Stimulated activated CD4-positive, alpha-beta T cell treated with anti-CD3 and anti-CD28 coated beads, Interleukin-12 subunit alpha, Interleukin-12 subunit beta, amount 100 ng/mL, for 48 hours (primary cell): ENCODE data around the gene RAB41.
"Not testable (repeated sequence)": the region's sequence is repeated elsewhere in the genome, so short reads cannot be mapped to it uniquely, and the experiment has no call there.

ENCODE experiments used
- DNase-seq, 3 donors: peaks; one replicate each; pipeline ENCODE4 v3.0.0-alpha.2; 2020; ENCODE audit warnings: low read depth in 2 of 3, low spot score in 1 of 3

RAB41 gene

DNA sequence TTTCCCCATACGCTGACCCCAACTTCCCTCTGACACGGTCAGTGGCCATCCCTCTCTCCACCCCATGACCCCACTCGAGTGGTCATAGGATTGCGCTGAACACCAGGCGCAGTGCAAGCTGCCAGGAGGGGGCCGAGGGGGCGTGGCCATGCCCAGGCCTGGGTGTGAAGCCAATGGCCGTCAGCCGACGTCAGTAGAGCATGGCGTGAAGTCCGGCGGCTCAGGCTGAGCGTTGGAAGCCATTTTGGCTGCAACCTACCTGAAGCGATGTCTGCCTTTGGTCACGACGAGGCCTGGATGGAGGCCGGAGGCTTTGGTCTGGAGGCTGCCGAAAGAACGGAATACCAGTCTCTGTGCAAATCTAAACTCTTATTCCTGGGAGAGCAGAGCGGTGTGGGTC lies at the start of gene RAB41:
TSS of gene RAB41 (plus strand) at position 222 of the 400 bp plus-strand sequence. CDS start at position 268, 46 bp downstream.
- no peak for DNase-seq

DNA sequence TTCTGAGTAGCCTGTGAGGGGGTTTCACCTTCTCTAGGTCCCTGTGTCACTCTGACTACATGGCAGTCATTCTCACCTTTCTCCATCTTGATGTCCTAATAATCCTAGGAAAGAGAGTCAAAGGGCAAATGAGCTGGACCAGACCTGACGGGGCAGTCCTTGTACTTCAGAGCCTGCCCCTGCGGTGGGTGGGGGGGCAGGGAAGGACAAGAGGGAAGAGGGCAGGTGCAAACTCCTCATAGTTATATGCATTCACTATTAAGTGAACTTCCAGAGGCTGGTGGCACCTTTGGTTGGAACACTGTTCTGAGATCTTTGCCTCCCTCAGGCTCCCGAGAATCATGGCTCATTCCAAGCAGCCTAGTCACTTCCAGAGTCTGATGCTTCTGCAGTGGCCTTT lies 47.6 kb upstream of the RAB41 start, which contains the start of gene AWAT1:
TSS of gene AWAT1 (plus strand) at position 301 of the 400 bp plus-strand sequence. CDS start at position 342, 41 bp downstream.
- DNase-seq, result no peak

DNA sequence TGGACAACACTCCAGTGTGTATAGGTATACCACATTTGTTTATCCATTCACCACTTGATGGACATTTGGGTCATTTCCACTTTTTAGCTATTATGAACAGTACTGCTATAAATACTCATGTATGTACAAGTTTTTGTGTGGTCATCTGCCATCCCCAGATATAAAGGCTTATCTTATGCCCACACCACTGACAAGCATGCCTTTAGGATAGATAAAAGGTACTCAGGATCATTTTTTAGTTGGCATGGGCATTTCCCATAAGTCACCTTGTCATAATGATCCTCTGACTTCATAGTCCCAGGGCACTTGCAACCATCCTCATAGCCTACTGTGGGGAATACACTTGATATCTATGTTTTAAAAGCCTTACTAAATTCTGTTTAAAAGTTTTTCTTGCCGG lies 41.2 kb upstream of the RAB41 start:
- DNase-seq, result no peak

DNA sequence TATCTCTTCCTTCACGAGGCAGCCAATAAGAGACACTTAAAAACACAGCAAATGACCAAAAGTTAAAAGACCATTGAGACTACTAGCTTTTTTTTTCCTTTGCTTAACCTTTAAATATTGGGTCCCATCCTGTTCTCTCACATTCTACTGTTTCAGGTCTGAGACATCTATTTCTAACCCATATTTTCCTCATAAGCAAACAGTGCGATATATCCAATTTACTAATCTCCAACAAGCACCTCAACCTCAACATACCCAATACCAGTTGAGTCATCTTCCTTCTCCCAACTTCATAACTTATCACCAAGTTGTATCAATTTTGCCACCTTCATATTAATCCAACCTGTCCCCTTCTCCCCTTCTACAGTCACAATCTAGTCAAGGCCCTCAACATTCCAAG lies 40.5 kb upstream of the RAB41 start:
- no peak for DNase-seq

- not testable (repeated sequence) for DNase-seq
These were observed 38.4 kb upstream of the RAB41 start for GRCh38 chrX:70243601-70244000.

DNA sequence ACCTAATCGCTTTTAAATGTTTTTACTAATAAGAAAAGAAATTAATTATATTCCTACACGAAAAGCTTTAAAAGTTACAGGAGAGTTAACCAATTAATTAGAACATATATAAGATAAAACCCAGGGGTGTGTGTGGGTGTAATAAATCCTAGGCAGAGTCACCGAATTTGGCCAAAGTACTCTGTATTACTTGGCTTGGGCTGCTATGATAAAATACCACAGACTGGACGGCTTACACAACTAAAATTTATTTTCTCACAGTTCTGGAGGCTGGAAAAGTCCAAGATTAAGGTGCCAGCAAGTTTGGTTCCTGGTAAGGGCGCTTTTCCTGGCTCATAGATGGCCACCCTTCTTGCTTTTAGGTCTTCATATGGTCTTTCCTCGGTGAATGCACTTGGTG lies 37.1 kb upstream of the RAB41 start:
- DNase-seq, result no peak

DNA sequence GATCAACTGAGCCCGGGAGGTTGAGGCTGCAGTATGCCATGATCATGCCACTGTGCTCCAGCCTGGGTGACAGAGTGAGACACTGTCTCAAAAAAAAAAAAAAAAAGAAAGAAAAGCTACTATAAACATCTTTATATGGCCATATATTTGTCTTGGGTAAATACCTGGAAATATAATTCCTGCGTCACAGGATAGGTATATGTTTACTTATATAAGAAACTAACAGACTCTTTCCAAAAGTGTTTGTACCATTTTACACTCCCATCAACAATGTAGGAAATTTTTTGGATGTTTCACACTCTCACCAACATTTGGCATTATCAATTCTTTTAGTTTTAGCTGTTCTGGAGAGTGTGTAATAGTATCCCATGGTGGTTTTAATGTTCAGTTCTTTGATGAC lies 34.7 kb upstream of the RAB41 start:
- no peak for DNase-seq

DNA sequence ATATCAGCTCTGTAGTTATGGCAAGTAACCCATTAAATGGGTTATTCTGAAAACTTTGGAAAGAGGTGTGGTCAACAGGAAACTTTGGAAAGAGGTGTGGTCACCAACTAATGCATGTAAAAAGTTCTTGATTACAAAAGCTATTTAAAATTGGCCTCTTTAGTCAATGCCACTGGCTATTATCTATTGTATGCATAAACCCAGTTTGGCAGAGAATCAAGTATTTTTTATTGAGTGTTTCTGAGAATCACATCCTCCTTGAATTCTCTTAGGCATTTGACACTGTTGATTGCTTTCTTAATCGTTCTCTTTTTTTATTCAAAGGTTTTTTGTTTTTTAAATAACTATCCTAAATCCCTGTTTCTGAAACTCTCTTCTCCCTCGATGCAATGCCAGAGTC lies 29.5 kb upstream of the RAB41 start:
- no peak for DNase-seq

DNA sequence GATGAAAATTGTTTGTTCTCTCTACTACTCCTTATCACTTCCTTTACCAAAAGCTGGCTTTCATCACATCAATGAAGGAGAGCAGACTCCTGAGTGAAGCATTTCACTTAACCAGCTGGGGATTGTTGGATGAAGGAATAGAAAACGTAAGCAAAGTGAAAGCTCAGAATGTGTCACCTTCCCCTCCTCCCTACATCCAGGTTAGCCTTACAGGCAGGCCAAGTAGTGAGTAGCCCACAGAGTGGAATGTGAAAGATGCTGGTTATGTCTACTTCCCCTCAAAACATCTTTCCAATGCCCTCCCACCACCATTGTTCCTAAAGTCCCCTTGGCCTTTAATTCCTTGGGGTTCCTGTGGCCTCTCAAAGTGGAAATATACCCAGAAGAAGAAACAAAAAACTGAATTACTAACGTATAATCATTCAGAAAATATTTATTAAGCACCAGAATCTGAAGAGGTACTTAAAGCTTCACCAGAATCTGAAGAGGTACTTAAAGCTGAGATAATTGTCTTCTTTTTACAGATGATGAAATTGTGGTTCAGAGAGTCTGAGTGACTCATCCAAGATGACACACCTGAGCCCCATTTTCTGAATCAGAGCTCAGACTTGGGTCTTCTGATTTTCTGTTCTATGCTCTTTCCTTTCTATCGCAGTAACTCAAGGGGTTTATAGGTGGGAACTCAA lies 28.5 kb upstream of the RAB41 start:
- DNase-seq, result no peak

GRCh38 chrX:70254063-70254400 lies 27.9 kb upstream of the RAB41 start:
- no peak for DNase-seq

GRCh38 chrX:70254909-70255308 lies 27.1 kb upstream of the RAB41 start:
- no peak for DNase-seq

DNA sequence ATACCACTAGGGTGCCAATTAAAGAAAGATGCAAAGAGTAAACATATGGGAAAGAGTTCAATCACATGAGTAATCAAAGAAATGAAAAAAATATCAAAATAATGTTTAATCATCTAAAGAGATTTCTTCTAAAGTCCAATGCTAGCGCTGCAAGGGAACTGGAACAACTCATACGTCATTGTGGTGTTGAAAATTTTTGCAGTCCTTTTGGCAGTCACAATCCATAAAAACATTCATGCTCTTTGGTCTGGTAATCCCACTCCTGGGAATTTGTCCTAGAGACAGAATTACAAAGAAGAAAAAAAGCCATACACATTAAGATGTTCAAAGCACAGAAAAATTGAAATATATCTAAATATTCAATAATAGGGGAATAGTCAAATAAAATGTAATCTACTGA lies 26.5 kb upstream of the RAB41 start:
- no peak for DNase-seq

DNA sequence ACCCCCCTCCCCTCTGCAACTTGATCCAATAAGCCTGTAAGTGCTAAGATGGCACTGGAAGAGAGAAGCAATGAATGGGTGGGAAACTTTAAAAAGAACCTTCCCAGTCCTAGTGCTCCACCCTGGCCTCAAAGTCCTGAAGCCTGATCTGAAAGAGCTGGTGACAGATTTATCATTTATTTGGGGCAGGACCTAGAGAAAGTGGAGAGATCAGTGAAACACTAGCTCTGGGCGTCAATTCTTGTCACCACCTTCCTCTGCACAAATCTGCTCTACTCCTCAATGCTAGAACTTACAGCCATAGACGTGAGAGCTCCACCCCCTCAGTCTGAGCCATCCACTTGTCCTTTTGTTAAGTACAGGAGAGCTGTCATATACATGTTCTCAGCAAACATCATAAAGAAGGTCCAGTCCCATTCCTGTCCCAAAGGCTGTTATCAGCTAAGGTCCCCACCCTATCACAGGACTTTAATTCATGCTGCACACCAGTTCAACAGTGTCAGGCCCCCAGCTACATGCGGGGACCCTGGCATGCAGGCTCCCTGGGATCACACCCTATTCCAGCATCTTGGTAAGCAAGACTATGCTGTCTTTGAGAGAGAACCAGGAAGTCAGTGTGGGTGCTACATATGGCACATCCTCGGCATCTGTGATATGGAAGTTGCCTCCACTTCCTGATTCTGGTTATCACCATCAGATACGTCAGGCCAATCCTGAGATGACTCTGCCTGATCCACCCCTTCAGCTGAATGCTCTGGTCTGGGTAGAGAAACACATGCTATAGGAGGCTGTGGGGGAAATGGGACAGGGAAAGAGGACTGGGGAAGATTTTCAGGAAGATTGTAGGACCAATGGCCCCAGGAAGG lies 24.3 kb upstream of the RAB41 start:
- no peak for DNase-seq

DNA sequence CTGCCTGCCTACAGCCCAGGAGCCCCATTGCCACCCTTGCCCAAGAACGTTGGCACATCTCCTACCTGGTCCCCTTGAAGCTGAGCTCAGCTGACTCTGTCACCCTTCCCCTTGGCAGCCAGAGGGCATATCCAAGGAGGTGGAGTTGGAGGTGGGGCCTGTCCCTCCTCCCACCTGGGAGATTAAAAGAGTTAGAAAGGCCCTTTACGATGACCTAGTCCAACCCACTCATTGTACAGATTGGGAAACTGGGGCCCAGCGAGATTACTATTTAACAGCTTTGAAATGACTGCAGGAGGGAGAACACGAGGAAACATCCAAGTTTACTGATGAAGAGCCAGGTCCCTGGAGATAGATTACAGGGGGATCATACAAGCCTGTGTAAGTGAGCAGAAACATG lies 21.9 kb upstream of the RAB41 start, which contains the start of gene P2RY4:
TSS of gene P2RY4 (minus strand) at position 101 of the 400 bp plus-strand sequence. CDS start 580 bp downstream, outside the sequence.
- no peak for DNase-seq

- DNase-seq, result peak; percentile 1 to 48 (median 5)
These were observed 18.9 kb upstream of the RAB41 start for GRCh38 chrX:70262952-70263567.

GRCh38 chrX:70264784-70265183 lies 17.2 kb upstream of the RAB41 start:
- no peak for DNase-seq

- DNase-seq, result no peak
These were observed 13.9 kb upstream of the RAB41 start, which contains the start of gene ARR3 for GRCh38 chrX:70268034-70268433. ARR3 (plus strand) TSS chrX:70268334; CDS start chrX:70269386, 1,052 bp downstream.

- DNase-seq, result not testable (repeated sequence)
These were observed 7.9 kb upstream of the RAB41 start for GRCh38 chrX:70274029-70274428.

DNA sequence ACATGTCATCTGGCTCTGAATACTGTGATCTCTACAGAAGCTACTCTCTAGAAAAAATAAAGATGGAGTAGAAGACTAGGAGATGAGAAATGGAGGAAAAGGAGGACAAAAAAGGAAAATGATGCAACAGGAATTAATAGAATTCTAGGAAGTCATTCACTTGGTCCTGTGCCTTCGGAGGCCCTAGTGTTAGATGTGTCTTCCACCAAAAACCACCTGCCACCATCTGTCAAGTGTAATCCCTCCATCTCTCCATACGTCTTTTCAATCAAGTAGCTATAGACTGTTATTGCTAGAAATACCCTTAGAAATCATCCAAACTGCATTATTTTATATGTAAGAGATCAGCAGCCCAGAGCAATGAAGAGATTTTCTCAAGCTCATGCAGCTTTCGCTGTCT lies 2.9 kb upstream of the RAB41 start:
- DNase-seq, result no peak

DNA sequence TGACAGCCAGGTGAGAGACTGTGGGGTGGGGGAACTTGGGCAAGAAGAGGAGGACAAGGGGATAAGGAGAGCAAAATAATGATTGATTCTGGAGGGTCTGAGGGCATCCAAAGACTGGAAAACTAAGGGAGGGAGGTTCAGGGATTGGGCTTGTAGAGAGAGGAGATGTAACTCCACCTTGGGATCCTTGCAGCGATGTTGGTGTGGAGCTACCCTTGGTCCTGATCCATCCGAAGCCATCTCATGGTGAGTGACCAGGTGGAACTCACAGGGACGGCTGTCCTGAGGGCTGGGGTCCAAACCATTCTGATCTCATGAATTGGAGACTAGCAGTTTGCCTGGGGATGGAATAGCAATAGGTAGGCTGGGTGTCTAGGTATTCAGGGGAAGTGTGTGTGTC lies 1.4 kb upstream of the RAB41 start:
- DNase-seq, result no peak

- DNase-seq, result no peak
These were observed 7.3 kb downstream of the RAB41 start for GRCh38 chrX:70289168-70289792.
